Ovary (tissue), 9 donors: Measurements from ENCODE around the gene PTPN20. TPM values are rescaled to one million over a fixed set of nuclear protein-coding genes. Genes with fewer than 3 reads are reported as not detected.

ENCODE experiments used
- DNase-seq, 5 donors: peaks; one replicate each; pipeline ENCODE4 v3.0.0-alpha.2; 2019 to 2020
- H3K27ac ChIP-seq, 2 donors: fragments of 200-600 bp; one replicate each; pipeline versions ENCODE4 v1.5.1 to v1.8.0; 2019 to 2022
- H3K27me3 ChIP-seq: fragments of 200-600 bp; one replicate; pipeline ENCODE4 v1.8.0; 2022
- H3K36me3 ChIP-seq: fragments of 200-600 bp; sonication (generic); one replicate; pipeline ENCODE4 v1.5.1; 2019
- H3K4me1 ChIP-seq: one replicate; pipeline ENCODE4 v1.8.1; 2013; ENCODE audit warnings: mild to moderate bottlenecking, moderate library complexity; ENCODE audit not compliant: insufficient read depth
- H3K4me3 ChIP-seq: fragments of 200-600 bp; sonication (generic); one replicate; pipeline ENCODE4 v1.5.1; 2017
- H3K9me3 ChIP-seq, 2 donors: fragments of 200-600 bp in 1 of 2; sonication (generic) in 1 of 2; one replicate each; pipeline versions ENCODE4 v1.5.1 to v1.8.1; 2013 to 2019; ENCODE audit warnings: mild to moderate bottlenecking in 1 of 2, moderate library complexity in 1 of 2
- EP300 ChIP-seq: sonication (generic); formaldehyde crosslinking; IDR thresholded peaks from one replicate; pipeline ENCODE4 v1.6.1; 2017; ENCODE audit warnings: antibody characterized with exemption
- POLR2A ChIP-seq: fragments of 450-650 bp; IDR thresholded peaks from one replicate; pipeline ENCODE4 v1.6.1; 2017; ENCODE audit warnings: antibody characterized with exemption, mild to moderate bottlenecking, moderate library complexity
- WGBS, 3 donors: extraction: QIAGEN DNeasy Blood & Tissue Kit in 1 of 3; methylation state at CpG; one replicate each; pipeline versions ENCODE4 v1.1.5 to v1.1.7; 2013 to 2017; 5-methylcytosine and 5-hydroxymethylcytosine counted together
- intact Hi-C, 4 donors: fragments of 100-400 bp; cut with DNase I; formaldehyde crosslinking; loops; one replicate each; pipeline versions ENCODE4 v1.11.0 to v1.15.1; 2022 to 2023
- polyA plus RNA-seq, 2 donors: library from polyadenylated mRNA; stranded (reverse); fragments of 200-250 nt in 1 of 2; fragments of 350-450 nt in 1 of 2; fragmentation: Illumina TruSeq in 1 of 2; extraction: RNeasy Lipid Tissue Mini Kit (QIAGEN cat#74804) in 1 of 2; gene quantifications; one replicate each; pipeline ENCODE4 v1.2.3, GENCODE V29; 2013 to 2014
- total RNA-seq, 7 donors: library from RNA; depleted of rRNA in 2 of 7; stranded (reverse); fragments of >200 nt in 2 of 7; fragmentation: NEBNext Ultra II Directional in 3 of 7; extraction: Animal tissue kit (Norgen Biotek cat#: 25700) in 3 of 7; gene quantifications; one replicate each; pipeline versions ENCODE4 v1.1.0 to v1.2.4, GENCODE V29; 2016 to 2023
- TF ChIP-seq, protein P1 (sequence below), 3 donors: fragments of 450-650 bp in 2 of 3; fragments of 200-600 bp in 1 of 3; IDR thresholded peaks; one replicate each; pipeline versions ENCODE4 v1.5.1 to v1.8.0; 2016 to 2022; ENCODE audit warnings: antibody characterized with exemption in 3 of 3, mild to moderate bottlenecking in 1 of 3
- donor health status: DM: no; HTN: no; CAD: no; lungs with moderate emphysema.
- donor health status: DM: no; HTN: no; CAD: no.
- donor health status: Bipolar disorder and iron deficiency.
- donor health status: DM: yes; HTN: yes; CAD: no.
- donor health status: DM: no; HTN: no; CAD: no.
- donor health status: DM: yes; HTN: yes; CAD: no.

PTPN20 gene
- total and polyA plus RNA-seq, 9 donors = 1.5 to 8.7 (median 5.0) TPM

DNA sequence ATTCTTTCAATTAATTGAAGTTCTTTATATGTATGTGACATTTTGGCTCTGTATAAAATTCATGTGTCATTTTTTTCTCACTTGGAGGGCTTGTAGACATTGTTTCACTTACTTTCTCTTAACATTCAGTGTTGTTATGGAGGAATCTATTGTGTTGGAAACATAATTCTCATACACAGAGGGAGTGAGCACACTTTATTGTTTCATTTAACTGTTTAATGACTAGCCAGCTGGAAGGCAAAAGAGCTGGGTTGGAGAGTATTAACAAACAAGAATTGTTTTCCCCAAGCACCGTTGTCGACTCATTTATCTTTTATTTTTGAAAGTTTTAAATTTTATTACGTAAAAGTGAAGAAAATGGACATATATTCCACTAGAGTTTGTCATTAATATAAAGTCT lies 98.8 kb downstream of the PTPN20 start:
- TF ChIP-seq POLR2A (no peak), EP300 (no peak)
- TF ChIP-seq, protein P1, sequence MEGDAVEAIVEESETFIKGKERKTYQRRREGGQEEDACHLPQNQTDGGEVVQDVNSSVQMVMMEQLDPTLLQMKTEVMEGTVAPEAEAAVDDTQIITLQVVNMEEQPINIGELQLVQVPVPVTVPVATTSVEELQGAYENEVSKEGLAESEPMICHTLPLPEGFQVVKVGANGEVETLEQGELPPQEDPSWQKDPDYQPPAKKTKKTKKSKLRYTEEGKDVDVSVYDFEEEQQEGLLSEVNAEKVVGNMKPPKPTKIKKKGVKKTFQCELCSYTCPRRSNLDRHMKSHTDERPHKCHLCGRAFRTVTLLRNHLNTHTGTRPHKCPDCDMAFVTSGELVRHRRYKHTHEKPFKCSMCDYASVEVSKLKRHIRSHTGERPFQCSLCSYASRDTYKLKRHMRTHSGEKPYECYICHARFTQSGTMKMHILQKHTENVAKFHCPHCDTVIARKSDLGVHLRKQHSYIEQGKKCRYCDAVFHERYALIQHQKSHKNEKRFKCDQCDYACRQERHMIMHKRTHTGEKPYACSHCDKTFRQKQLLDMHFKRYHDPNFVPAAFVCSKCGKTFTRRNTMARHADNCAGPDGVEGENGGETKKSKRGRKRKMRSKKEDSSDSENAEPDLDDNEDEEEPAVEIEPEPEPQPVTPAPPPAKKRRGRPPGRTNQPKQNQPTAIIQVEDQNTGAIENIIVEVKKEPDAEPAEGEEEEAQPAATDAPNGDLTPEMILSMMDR (IDR thresholded peaks at IDR 0.05) = no peak
- peaks cover 2% of the 10 kb centered on the region for H3K4me1 ChIP-seq
- DNase-seq = no peak
- WGBS, 3 donors = 79 to 92% (median 79%) methylated on average over 3 of the region's 3 CpGs
- no peaks in the 10 kb centered on the region for H3K36me3 ChIP-seq
- H3K27ac ChIP-seq = no peak overlapping the region
- intact Hi-C loops = no loop called here
- H3K27me3 ChIP-seq = no peaks in the 10 kb centered on the region
- H3K4me3 ChIP-seq = no peak overlapping the region
- no peaks in the 10 kb centered on the region for H3K9me3 ChIP-seq

GRCh38 chr10:47012214-47012613 lies 101.0 kb downstream of the PTPN20 start:
- Histone ChIP-seq H3K4me3 (no peak overlapping the region), H3K4me1 (peaks cover 2% of the 10 kb centered on the region), H3K9me3 (no peaks in the 10 kb centered on the region), H3K27ac (no peak overlapping the region), H3K36me3 (no peaks in the 10 kb centered on the region), H3K27me3 (no peaks in the 10 kb centered on the region)
- intact Hi-C loops = no loop called here
- TF ChIP-seq, protein P1 (IDR thresholded peaks at IDR 0.05) = no peak
- TF ChIP-seq EP300 (no peak), POLR2A (no peak)
- DNase-seq = no peak

DNA sequence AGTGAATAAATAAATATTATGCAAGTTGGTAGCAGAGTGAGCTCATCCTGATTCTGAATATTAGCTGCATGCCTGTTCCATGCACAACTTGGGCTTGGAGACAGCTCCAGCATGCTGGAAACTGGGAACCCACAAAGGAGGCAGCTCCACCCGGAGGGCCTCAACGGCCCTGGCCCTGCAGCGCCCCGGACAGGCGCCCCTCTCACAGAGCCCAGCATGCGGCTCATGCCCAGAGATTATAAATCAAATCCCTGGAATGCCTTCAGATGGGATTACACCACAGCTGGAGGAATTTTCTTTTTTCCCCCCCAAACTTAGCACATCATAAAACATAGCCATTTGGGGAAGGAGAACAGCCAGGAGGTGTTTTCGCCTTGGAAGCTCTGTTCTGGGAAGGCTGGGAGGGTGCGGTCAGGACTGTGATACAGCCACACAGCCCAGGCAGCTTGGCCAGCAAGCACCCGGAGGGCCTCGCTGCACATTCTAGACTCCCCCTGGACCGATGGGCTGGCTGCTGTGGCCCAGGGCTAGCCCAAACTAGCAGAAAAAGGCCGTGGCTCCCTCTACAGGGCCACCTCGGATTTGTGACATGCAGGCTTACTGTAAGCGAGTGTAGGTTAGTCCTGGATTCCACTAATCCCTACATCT lies 102.4 kb downstream of the PTPN20 start:
- DNase-seq = peak in 1 of 5 donors; percentile 13
- no peaks in the 10 kb centered on the region for H3K36me3 ChIP-seq
- WGBS, 3 donors = 27 to 37% (median 36%) methylated on average over 14 of the region's 14 CpGs
- H3K9me3 ChIP-seq = no peaks in the 10 kb centered on the region
- H3K27ac ChIP-seq = no peak overlapping the region
- intact Hi-C loops = no loop called here
- H3K27me3 ChIP-seq = no peaks in the 10 kb centered on the region
- TF ChIP-seq EP300 (no peak), POLR2A (no peak)
- TF ChIP-seq, protein P1 (IDR thresholded peaks at IDR 0.05) = no peak
- H3K4me1 ChIP-seq = peaks cover 2% of the 10 kb centered on the region
- no peak overlapping the region for H3K4me3 ChIP-seq

DNA sequence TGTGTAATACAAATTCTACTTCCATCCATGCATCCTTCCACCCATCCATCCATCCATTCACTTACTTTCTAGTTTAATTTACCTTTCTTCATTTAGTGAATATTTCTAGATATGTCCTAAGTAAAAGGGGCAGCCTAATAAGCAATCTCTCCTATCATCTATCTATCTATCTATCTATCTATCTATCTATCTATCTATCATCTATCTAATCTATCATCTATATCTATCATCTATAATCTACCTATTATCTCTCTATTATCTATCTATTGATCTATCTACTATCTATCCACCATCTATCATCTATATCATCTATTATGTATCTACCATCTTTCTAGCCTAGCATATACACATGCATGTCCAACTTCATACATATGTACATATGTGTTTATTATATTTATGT lies 104.2 kb downstream of the PTPN20 start:
- Histone ChIP-seq H3K36me3 (no peaks in the 10 kb centered on the region), H3K4me3 (no peak overlapping the region), H3K27me3 (no peaks in the 10 kb centered on the region), H3K27ac (no peak overlapping the region), H3K9me3 (no peaks in the 10 kb centered on the region), H3K4me1 (peaks cover 2% of the 10 kb centered on the region)
- DNase-seq = no peak
- TF ChIP-seq POLR2A (no peak), EP300 (no peak)
- TF ChIP-seq, protein P1 (IDR thresholded peaks at IDR 0.05) = no peak
- intact Hi-C loops = no loop called here
